Endothelial cell of umbilical vein (primary cell): ENCODE measurements around the gene TMEM89. TPM values are rescaled to one million over a fixed set of nuclear protein-coding genes. Genes with fewer than 3 reads are reported as not detected.

Experiments
- BruUV-seq: library from RNA; stranded (reverse); fragments of 400-500 nt; replicated peaks from 2 replicates; lab custom pipeline; 2021; lab: Mats Ljungman, UMichigan
- CTCF ChIA-PET: fragments of 300-600, 350-600 bp; sonication (Branson Sonifier 250); formaldehyde crosslinking; loops from one replicate; lab custom pipeline; 2021; ENCODE audit warnings: antibody characterized with exemption, inconsistent platforms; lab: Charles Lee
- POLR2A ChIA-PET: fragments of 300-600, 350-600 bp; sonication (Branson Sonifier 250); formaldehyde crosslinking; loops from one replicate; lab custom pipeline; 2021; ENCODE audit warnings: antibody characterized with exemption, inconsistent platforms; lab: Charles Lee
- DNase-seq: peaks from one replicate; pipeline ENCODE4 v3.0.0-alpha.2; 2011; ENCODE audit warnings: low read depth, low spot score
- FAIRE-seq: peaks from 2 replicates; lab custom pipeline; 2011; peaks lifted over from hg19 to GRCh38; lab: Jason Lieb, UNC
- H2AFZ ChIP-seq: 2 replicates; pipeline ENCODE4 v1.6.0; 2012; ENCODE audit warnings: low read depth, low read length, control low read depth, inconsistent platforms
- H3K27ac ChIP-seq: 2 replicates; pipeline ENCODE4 v1.5.1; 2011; ENCODE audit warnings: low read depth, mild to moderate bottlenecking, control low read depth, low read length, moderate library complexity; ENCODE audit not compliant: insufficient read depth
- H3K27me3 ChIP-seq, 2 experiments: 2 replicates each; pipeline versions ENCODE4 v1.6.0 to v1.6.1; 2011; ENCODE audit warnings: low read length in 2 of 2, mixed read lengths in 1 of 2; ENCODE audit not compliant: control insufficient read depth in 2 of 2, insufficient read depth in 2 of 2
- H3K36me3 ChIP-seq, 2 experiments: 2 replicates in 1 of 2; 3 replicates in 1 of 2; pipeline ENCODE4 v1.5.1; 2011; ENCODE audit warnings: low read length in 2 of 2, mild to moderate bottlenecking in 1 of 2, moderate library complexity in 1 of 2; ENCODE audit not compliant: control insufficient read depth in 2 of 2, insufficient read depth in 2 of 2; ENCODE audit errors: extremely low read depth in 1 of 2
- H3K4me1 ChIP-seq: 3 replicates; pipeline ENCODE4 v1.5.1; 2011; ENCODE audit warnings: mild to moderate bottlenecking, low read length; ENCODE audit not compliant: control insufficient read depth, insufficient read depth; ENCODE audit errors: extremely low read depth
- H3K4me2 ChIP-seq: 2 replicates; pipeline ENCODE4 v1.6.1; 2011; ENCODE audit warnings: low read length, control low read depth, mixed read lengths; ENCODE audit not compliant: insufficient read depth
- H3K4me3 ChIP-seq, 3 experiments: fragments of 200-600 bp in 1 of 3; sonication (generic), shearing (Covaris generic) in 1 of 3; replicated peaks in 1 of 3; 2 replicates each; pipeline ENCODE4 v1.5.1; 2011 to 2016; ENCODE audit warnings: control low read depth in 3 of 3, low read length in 3 of 3, mild to moderate bottlenecking in 2 of 3, inconsistent platforms in 1 of 3, low read depth in 1 of 3, moderate library complexity in 1 of 3; ENCODE audit not compliant: insufficient read depth in 1 of 3
- H3K79me2 ChIP-seq: 2 replicates; pipeline ENCODE4 v1.6.0; 2012; ENCODE audit warnings: low read length, inconsistent platforms; ENCODE audit not compliant: control insufficient read depth, insufficient read depth
- H3K9ac ChIP-seq: replicated peaks from 2 replicates; pipeline ENCODE3; 2011; ENCODE audit warnings: low read length, control low read depth; ENCODE audit not compliant: insufficient read depth; ENCODE audit errors: extremely low read depth
- H3K9me1 ChIP-seq: replicated peaks from 3 replicates; pipeline ENCODE4 v1.6.0; 2011; ENCODE audit warnings: mild to moderate bottlenecking, low read length; ENCODE audit not compliant: control insufficient read depth, insufficient read depth; ENCODE audit errors: extremely low read depth
- H3K9me3 ChIP-seq: replicated peaks from 2 replicates; pipeline ENCODE4 v1.5.1; 2012; ENCODE audit warnings: low read length, inconsistent platforms; ENCODE audit not compliant: control insufficient read depth, insufficient read depth
- H4K20me1 ChIP-seq: replicated peaks from 2 replicates; pipeline ENCODE3; 2011; ENCODE audit warnings: mild to moderate bottlenecking, low read length; ENCODE audit not compliant: control insufficient read depth, insufficient read depth; ENCODE audit errors: extremely low read depth
- EZH2 ChIP-seq: IDR thresholded peaks from 2 replicates; pipeline ENCODE4 v1.6.1; 2012; ENCODE audit warnings: borderline replicate concordance, low read depth, mild to moderate bottlenecking, moderate library complexity, low read length, inconsistent platforms; ENCODE audit not compliant: severe bottlenecking
- FOS ChIP-seq: IDR thresholded peaks from 2 replicates; pipeline ENCODE4 v1.6.1; 2011; ENCODE audit warnings: mild to moderate bottlenecking, low read length, moderate library complexity, borderline replicate concordance; ENCODE audit not compliant: insufficient read depth
- GATA2 ChIP-seq: IDR thresholded peaks from 2 replicates; pipeline ENCODE4 v1.7.0; 2011; ENCODE audit warnings: low read depth, mild to moderate bottlenecking, moderate library complexity, mixed read lengths, low read length; ENCODE audit not compliant: insufficient read length, insufficient read depth
- JUN ChIP-seq: IDR thresholded peaks from 2 replicates; pipeline ENCODE4 v1.6.1; 2011; ENCODE audit warnings: borderline replicate concordance, low read depth; ENCODE audit not compliant: insufficient read length, insufficient read depth
- MAX ChIP-seq: IDR thresholded peaks from 2 replicates; pipeline ENCODE4 v1.6.1; 2011; ENCODE audit not compliant: insufficient read depth, insufficient read length
- MYC ChIP-seq: IDR thresholded peaks from one replicate; pipeline ENCODE4 v1.6.1; 2011; ENCODE audit warnings: mild to moderate bottlenecking, low read depth, low read length
- POLR2A ChIP-seq: IDR thresholded peaks from 2 replicates; pipeline ENCODE4 v1.6.1; 2012; ENCODE audit warnings: low read depth, mild to moderate bottlenecking, control low read depth, low read length
- POLR2AphosphoS5 ChIP-seq: IDR thresholded peaks from 2 replicates; pipeline ENCODE4 v1.6.1; 2012; ENCODE audit warnings: low read depth, mild to moderate bottlenecking, control low read depth, low read length, moderate library complexity; ENCODE audit not compliant: insufficient read depth
- dilution Hi-C: fragments of 300-500 bp; cut with MboI; formaldehyde crosslinking; loops from one replicate; pipeline ENCODE4 v1.15.0; 2019; ENCODE audit warnings: low sequenced_read_pairs; ENCODE audit not compliant: extremely low pct_ligation_motif_present
- intact Hi-C: fragments of 100-400 bp; cut with micrococcal nuclease; formaldehyde crosslinking; loops from one replicate; pipeline ENCODE4 v1.10.0; 2022
- polyA plus RNA-seq, 4 experiments: library from polyadenylated mRNA; depleted of rRNA in 3 of 4; stranded (reverse) in 3 of 4; unstranded in 1 of 4; fragments of >200 nt; gene quantifications; 2 replicates each; pipeline versions ENCODE4 v1.2.1 to v1.2.3, GENCODE V29; 2011 to 2012; ENCODE audit warnings: missing spikeins in 1 of 4
- total RNA-seq: library from RNA; stranded (reverse); gene quantifications from 2 replicates; pipeline ENCODE4 v1.2.3, GENCODE V29; 2021
- TF ChIP-seq, protein P1 (sequence below), 2 donors: IDR thresholded peaks; 1 replicate in 1 of 2; 2 replicates in 1 of 2; pipeline ENCODE4 v1.5.1; 2011; ENCODE audit warnings: low read length in 2 of 2, mild to moderate bottlenecking in 2 of 2, moderate library complexity in 2 of 2, control low read depth in 1 of 2, inconsistent platforms in 1 of 2, low read depth in 1 of 2; ENCODE audit not compliant: insufficient read depth in 1 of 2; ENCODE audit errors: extremely low read depth in 1 of 2

The TMEM89 gene
- total and polyA plus RNA-seq, 2 donors (not counting 3 experiments of a cell fraction or from before 2014, with no cell fraction given) = not detected

- POLR2A ChIA-PET = interaction anchor here (0.6 kb wide), 1 partner anchor 207 kb away, joined by 8 read pairs; no protein-coding TSS in a partner anchor
- no peaks in the 10 kb centered on the region for H3K9me1 ChIP-seq
- CTCF ChIA-PET = no interaction called here
- no peaks in the 10 kb centered on the region for H4K20me1 ChIP-seq
- H3K36me3 ChIP-seq = peaks cover 6 to 30% of the 10 kb centered on the region in 2 experiments
- H3K4me1 ChIP-seq = peaks cover 6% of the 10 kb centered on the region
- H3K9ac ChIP-seq = no peak overlapping the region
- no peaks in the 10 kb centered on the region for H3K9me3 ChIP-seq
- dilution Hi-C loops = no loop called here
- BruUV-seq = no TSS peak
- H2AFZ ChIP-seq = no peak overlapping the region
- intact Hi-C loops = no loop called here
- TF ChIP-seq POLR2A = peak; percentile 0
- no peak for TF ChIP-seq FOS
- peaks cover 6 to 9% of the 10 kb centered on the region in 2 experiments for H3K27me3 ChIP-seq
- DNase-seq (no peak), FAIRE-seq (no peak)
- H3K4me3 ChIP-seq = no peak overlapping the region
- H3K79me2 ChIP-seq = no peaks in the 10 kb centered on the region
- H3K4me2 ChIP-seq = no peak overlapping the region
- no peak overlapping the region for H3K27ac ChIP-seq
Observed at GRCh38 chr3:48597408-48597800, 24.2 kb downstream of the TMEM89 start.

DNA sequence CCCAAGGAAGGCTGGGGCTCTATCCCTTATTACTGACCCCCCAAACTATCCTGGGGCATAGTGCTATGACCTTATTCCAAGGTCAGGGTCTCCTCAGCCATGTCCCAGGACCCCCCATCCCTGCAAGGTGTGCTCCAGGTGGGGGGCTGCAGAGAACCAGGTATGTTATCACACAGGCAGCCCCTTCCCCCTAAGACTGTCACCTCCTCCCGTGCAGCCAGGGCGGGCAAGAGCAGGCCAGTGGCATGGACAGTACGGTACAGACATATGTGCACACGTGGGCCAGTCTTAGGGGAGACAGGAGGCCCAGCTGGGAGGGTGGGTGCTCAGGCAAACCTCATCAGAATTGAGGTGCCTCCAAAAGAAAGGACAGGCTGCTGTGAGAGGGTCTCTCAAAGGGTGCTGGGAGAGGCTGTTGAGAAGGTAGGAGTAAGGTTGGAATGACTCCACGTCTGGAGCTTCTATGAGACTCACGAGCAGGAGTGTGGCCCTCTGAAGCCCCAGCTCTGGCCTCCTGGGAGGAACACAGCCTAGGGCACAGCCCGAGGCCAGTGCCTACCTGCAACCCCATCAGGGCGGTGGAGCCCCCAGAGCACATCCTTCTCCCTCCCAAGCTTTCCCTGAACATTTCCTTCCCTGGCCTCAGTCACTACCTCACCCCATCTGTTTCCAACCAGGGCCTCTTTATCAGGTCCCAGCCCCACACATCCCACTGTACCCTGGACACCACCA, 24.7 kb downstream of the TMEM89 start:
- H3K27me3 ChIP-seq = peaks cover 6 to 9% of the 10 kb centered on the region in 2 experiments
- H3K36me3 ChIP-seq = peaks cover 6 to 30% of the 10 kb centered on the region in 2 experiments
- dilution Hi-C loops = no loop called here
- H4K20me1 ChIP-seq = no peaks in the 10 kb centered on the region
- no peak for FAIRE-seq
- H3K9me1 ChIP-seq = no peaks in the 10 kb centered on the region
- H3K27ac ChIP-seq = no peak overlapping the region
- ChIA-PET POLR2A (no interaction called here), CTCF (no interaction called here)
- BruUV-seq = no TSS peak
- no peak overlapping the region for H3K9ac ChIP-seq
- peaks cover 6% of the 10 kb centered on the region for H3K4me1 ChIP-seq
- TF ChIP-seq POLR2AphosphoS5 (no peak), JUN (no peak), GATA2 (no peak), MYC (no peak), FOS (no peak), POLR2A (no peak), MAX (no peak), EZH2 (no peak)
- TF ChIP-seq, protein P1, sequence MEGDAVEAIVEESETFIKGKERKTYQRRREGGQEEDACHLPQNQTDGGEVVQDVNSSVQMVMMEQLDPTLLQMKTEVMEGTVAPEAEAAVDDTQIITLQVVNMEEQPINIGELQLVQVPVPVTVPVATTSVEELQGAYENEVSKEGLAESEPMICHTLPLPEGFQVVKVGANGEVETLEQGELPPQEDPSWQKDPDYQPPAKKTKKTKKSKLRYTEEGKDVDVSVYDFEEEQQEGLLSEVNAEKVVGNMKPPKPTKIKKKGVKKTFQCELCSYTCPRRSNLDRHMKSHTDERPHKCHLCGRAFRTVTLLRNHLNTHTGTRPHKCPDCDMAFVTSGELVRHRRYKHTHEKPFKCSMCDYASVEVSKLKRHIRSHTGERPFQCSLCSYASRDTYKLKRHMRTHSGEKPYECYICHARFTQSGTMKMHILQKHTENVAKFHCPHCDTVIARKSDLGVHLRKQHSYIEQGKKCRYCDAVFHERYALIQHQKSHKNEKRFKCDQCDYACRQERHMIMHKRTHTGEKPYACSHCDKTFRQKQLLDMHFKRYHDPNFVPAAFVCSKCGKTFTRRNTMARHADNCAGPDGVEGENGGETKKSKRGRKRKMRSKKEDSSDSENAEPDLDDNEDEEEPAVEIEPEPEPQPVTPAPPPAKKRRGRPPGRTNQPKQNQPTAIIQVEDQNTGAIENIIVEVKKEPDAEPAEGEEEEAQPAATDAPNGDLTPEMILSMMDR (IDR thresholded peaks at IDR 0.05; ENCODE audit: extremely low read depth in 1 of 2, insufficient read depth in 1 of 2, low read depth in 1 of 2, low read length in 2 of 2) = no peak
- no peaks in the 10 kb centered on the region for H3K9me3 ChIP-seq
- no peak overlapping the region for H2AFZ ChIP-seq
- no peak overlapping the region for H3K4me3 ChIP-seq
- DNase-seq = no peak
- intact Hi-C loops = no loop called here
- no peaks in the 10 kb centered on the region for H3K79me2 ChIP-seq
- no peak overlapping the region for H3K4me2 ChIP-seq
